ENCODE results near the gene ACVR1.
"Not testable (repeated sequence)": the region's sequence is repeated elsewhere in the genome, so short reads cannot be mapped to it uniquely, and the experiment has no call there.

The ACVR1 gene

GRCh38 chr2:157788201-157788600 is 87.9 kb downstream of the ACVR1 start:
- DNase-seq: no peak

DNA sequence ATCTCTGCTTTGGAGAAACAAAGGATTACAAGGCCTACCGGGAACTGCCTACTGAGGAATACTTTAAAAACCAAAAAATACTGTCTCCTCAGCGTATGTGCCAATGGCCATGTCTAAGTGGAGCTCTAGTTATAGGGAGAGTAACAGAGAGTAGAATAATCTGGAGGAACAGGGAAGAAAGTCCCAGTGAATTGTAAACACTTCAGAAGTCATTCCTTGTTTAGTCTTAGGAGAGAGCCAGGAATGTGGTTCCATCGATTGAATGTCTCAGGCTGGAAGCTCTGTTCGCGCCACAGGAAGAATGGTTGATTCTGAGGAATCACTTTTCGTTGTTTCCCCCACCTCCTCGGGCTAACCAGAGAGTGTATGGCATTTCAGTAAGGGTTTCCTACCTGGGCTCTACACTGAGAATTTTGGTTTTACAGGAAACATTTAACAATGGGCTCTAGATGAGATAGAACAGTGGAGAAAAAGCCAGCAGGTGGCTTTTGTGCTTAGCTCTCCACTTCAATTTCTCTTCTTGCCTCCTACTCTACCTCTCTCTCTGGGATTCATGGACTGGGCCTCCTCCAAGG is 88.7 kb downstream of the ACVR1 start:
- DNase-seq: no peak

- no peak for DNase-seq
Measured at GRCh38 chr2:157786663-157787363, 89.3 kb downstream of the ACVR1 start.

GRCh38 chr2:157785866-157786662 is 90.1 kb downstream of the ACVR1 start:
- no peak for DNase-seq

DNA sequence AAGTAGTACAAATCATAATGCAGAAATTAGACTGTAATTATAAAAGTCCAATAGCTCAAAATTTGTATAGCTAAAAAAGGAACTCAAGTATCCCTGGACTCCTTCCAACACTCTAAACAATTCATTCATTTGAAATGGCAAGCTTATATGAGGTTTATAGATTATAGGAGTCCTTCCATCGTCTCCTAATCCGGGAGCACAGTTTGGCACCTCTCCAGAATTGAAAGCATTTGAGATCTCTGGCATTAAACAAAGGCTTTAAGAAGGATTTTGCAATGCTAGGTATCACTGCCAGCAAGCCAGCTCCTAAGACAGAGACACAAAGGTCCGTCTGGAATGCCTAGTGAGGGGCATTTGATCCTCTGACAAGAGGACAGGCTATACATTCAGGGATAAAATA is 90.9 kb downstream of the ACVR1 start:
- no peak for DNase-seq

- DNase-seq: no peak
Measured at GRCh38 chr2:157784823-157785175, 91.3 kb downstream of the ACVR1 start.

DNA sequence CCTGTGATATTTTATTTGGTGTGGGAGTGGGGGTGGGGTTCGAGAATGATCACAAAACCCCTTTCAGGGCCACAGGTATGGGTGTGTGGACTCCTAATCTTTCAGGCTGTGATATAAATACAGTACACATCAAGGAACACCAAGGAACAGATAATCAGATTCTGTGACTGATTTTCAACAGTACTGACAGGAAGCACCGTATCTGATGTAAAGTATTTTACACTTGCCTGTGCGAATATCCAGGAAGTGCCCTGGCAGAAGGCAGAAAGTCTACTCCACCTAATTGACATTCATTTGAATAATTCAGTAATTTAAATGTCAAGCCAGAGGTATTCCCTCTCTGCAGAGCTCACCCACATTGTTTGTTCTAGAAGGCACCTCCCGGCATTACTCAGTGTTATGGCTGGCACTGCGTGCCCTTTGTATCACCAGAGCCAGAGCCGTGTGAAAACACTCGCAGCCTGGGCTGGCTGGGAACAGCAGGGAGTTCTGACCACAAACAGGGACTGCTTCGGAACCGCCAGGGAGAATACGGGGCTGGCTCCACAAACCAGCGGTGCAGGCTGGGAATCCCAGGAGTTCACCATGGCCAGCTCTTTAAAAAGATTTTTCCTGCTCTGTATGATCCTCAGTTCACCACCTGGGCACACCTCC is 91.8 kb downstream of the ACVR1 start:
- DNase-seq: no peak

DNA sequence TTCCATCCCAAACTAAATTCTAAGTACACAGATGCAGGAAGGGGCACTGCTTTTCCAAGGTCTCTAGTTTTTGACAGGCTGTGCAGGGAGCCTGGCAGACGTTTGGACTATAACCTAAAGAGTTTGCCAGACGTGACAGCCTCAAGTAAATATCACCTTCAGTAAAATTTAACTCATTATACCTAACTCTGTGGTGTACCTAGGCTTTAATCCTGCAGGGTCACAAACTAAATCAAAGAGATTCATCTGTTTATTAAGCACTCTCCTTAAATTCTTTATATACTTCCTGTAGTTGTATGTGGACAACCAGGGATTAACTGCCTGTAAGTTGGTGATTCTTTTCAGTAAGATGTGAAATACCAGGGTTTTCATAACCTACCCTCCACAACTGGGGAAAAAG is 92.9 kb downstream of the ACVR1 start:
- no peak for DNase-seq

- DNase-seq: no peak
Measured at GRCh38 chr2:157782057-157782845, 93.9 kb downstream of the ACVR1 start.

DNA sequence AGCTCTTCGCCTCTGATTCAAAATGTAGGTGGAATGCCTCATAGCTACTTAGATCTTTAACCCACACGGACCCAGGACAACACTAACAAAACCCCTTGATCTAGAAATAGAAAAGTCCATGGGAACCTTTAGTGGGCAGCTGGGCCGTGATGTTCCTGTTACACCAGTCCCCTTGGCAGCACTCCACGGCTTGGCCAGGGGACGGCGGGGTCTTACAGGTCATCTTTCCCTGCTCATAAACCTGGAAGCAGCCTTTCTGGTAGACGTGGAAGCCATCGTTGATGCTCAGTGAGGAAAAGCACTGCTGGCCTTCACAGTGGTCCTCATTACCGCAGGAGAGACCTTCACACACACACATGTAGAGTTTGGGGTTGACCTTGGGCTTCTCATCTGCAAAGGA is 95.9 kb downstream of the ACVR1 start:
- DNase-seq: no peak

GRCh38 chr2:157779794-157780193 is 96.3 kb downstream of the ACVR1 start:
- DNase-seq: no peak

GRCh38 chr2:157777427-157777826 is 98.7 kb downstream of the ACVR1 start:
- DNase-seq: peak; percentile 11

DNA sequence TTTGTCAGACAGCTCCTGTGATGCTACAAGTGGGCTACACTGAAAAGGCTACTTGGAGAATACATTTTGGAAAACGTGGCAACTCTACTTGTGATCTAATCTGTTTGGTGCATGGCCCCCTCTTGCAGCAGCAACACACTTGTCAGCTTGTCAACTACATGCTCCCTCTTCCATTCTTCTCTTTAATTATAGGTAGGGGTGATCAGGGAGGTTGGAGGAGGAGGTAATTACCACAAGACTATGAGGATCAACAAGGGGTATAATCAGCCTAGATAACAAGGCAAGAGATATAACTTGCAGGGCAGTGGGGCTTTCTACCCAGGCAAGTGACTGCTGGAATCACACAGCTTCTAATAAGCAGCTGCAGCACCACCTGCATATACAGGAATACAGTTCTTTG is 104.9 kb downstream of the ACVR1 start:
- no peak for DNase-seq

DNA sequence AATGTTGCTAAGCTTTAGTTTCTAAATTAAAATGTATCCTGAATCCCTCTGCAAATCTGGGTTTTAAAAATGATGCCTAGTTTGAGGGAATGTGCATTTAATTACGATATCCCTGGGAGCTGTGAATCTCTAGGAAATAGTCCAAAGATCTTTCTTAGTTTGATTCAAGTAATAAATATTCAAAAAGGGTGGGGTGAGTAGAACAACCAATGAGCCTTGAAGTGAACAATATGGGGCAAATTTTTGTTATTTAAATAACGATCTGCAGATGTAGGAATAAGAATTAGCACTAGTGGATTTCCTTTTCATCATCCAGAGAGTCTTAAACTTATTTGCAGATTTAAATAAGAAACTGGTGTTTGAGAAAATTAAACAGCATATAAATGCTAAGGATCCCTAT is 106.3 kb downstream of the ACVR1 start:
- no peak for DNase-seq

DNA sequence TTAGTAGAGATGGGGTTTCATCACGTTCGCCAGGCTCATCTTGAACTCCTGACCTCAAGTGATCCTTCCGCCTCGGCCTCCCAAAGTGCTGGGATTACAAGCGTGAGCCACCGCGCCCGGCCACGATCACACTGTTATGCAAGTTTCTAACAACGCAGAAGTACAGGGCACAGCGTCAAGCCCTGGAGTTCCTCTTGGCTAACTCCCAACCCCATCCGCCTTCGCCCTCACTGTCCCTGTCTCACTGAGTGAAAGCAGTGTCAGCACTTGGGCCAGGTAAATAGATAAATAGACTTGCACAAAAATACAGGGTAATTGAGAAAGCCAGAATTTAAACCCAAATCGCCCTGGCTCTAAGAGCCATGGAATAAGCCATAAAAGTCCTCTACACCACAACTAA is 111.7 kb downstream of the ACVR1 start:
- no peak for DNase-seq

- DNase-seq: no peak
Measured at GRCh38 chr2:157761520-157761919, 114.6 kb downstream of the ACVR1 start.

- DNase-seq: no peak
Measured at GRCh38 chr2:157760949-157761348, 115.2 kb downstream of the ACVR1 start.

GRCh38 chr2:157759855-157760254 is 116.3 kb downstream of the ACVR1 start:
- DNase-seq: no peak

GRCh38 chr2:157758586-157758985 is 117.5 kb downstream of the ACVR1 start:
- DNase-seq: no peak

DNA sequence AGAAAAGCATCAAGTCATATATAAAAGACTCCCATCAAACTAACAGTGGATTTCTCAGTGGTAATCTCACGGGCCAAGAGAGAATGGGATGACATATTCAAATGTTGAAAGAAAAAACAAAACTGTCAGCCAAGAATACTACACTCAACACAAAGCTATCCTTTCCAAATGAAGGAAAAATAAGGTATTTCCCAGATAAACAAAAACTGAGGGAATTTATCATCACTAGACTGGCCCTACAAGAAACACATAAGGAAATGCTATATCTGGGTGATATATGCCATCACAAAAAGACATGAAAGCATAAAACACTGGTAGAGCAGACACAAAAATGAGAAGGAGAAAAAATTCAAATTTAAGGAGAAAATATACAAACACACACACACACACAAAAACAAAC is 118.6 kb downstream of the ACVR1 start:
- no peak for DNase-seq

DNA sequence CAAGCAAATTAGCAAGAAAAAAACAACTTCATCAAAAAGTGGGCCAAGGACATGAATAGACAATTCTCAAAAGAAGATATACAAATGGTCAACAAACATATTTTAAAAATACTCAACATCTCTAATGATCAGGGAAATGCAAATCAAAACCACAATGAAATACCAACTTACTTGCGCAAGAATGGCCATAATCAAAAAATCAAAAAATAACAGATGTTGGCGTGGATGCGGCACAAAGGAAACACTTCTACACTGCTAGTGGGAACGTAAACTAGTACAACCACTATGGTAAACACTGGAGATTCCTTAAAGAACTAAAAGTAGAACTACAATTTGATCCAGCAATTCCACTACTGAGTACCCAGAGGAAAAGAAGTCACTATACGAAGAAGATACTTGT is 119.7 kb downstream of the ACVR1 start:
- not testable (repeated sequence) for DNase-seq

DNA sequence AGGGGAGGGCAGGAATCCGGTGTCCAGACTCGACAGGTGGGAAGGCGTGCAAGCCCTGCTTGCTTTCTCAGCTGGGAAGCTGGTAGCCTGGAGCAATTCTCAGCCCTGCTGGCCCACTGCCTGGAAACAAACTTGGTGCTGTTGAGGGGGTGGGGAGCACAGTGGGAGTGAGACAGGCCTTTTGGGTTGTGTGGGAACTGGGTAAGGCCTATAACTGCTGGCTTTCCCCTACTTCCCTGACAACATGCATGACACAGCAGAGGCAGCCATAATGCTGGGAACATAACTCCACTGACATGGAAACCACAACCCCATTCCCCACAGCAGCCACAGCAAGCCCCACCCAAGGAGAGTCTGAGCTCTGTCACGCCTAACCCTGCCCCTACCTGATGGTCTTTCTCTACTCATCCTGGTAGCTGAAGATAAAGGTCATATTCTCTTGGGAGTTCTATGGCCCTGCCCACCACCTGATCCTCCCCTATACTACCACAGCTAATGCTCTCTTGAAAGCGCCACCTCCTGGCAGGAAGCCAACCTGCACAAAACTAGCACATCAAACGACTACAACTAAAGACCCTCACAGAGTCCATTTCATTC is 124.6 kb downstream of the ACVR1 start:
- no peak for DNase-seq

GRCh38 chr2:157749684-157750083 is 126.4 kb downstream of the ACVR1 start:
- no peak for DNase-seq
